Sciatic nerve (tissue), 2 donors: ENCODE measurements around the gene EQTN. TPM values are rescaled to one million over a fixed set of nuclear protein-coding genes. Genes with fewer than 3 reads are reported as not detected.
A peak's percentile ranks its signal among the peaks of the same experiment; 100 is the strongest.

Experiments used
- ATAC-seq: fragments of 200-7000 bp; cut with Tn5 transposase; one replicate; pipeline ENCODE4 v1.9.1; 2020; ENCODE audit warnings: mild to moderate bottlenecking, moderate library complexity
- DNase-seq: peaks from one replicate; pipeline ENCODE4 v3.0.0-alpha.2; 2020; ENCODE audit warnings: low spot score
- intact Hi-C: fragments of 100-400 bp; cut with DNase I; formaldehyde crosslinking; loops from one replicate; pipeline ENCODE4 v1.14.2; 2022
- total RNA-seq: library from RNA; stranded (reverse); fragmentation: NEBNext Ultra II Directional; extraction: Animal tissue kit (Norgen Biotek cat#: 25700); gene quantifications from one replicate; pipeline ENCODE4 v1.2.1, GENCODE V29; 2021
- donor health status: DM: no; HTN: no; CAD: no.
- donor health status: DM: no; HTN: no; CAD: no.

The EQTN gene
- 0.49 TPM for total RNA-seq

GRCh38 chr9:27297050-27297449, at the start of gene EQTN:
EQTN (minus strand) TSS chr9:27297150; CDS start chr9:27297055, 95 bp downstream.
- DNase-seq (no peak), ATAC-seq (no peak)
- intact Hi-C loops: no loop called here

GRCh38 chr9:27344776-27345175, 47.8 kb upstream of the EQTN start:
- no peak for ATAC-seq
- intact Hi-C loops: no loop called here

GRCh38 chr9:27341545-27342294, 44.8 kb upstream of the EQTN start:
- peak; percentile 21 for ATAC-seq
- DNase-seq: no peak
- intact Hi-C loops: no loop called here

More at GRCh38 chr9:27344776-27345175, 47.8 kb upstream of the EQTN start:
- DNase-seq: no peak

- peak; percentile 55 for ATAC-seq
- intact Hi-C loops: no loop called here
- DNase-seq: no peak
These were observed 44.1 kb upstream of the EQTN start for GRCh38 chr9:27340961-27341511.

- ATAC-seq: peak; percentile 11
- intact Hi-C loops: no loop called here
These were observed 43.3 kb upstream of the EQTN start for GRCh38 chr9:27340285-27340674.

GRCh38 chr9:27339661-27340284, 42.8 kb upstream of the EQTN start:
- DNase-seq (no peak), ATAC-seq (peak; percentile 58)
- intact Hi-C loops: loop anchor here (10.0 kb wide), 1 partner anchor 195 kb away; no protein-coding TSS in a partner anchor

More at GRCh38 chr9:27340285-27340674, 43.3 kb upstream of the EQTN start:
- no peak for DNase-seq

GRCh38 chr9:27338527-27338903, 41.6 kb upstream of the EQTN start:
- ATAC-seq (peak; percentile 27), DNase-seq (no peak)
- intact Hi-C loops: loop anchor here (10.0 kb wide), 1 partner anchor 196 kb away; no protein-coding TSS in a partner anchor

- DNase-seq (no peak), ATAC-seq (peak; percentile 2)
- intact Hi-C loops: loop anchor here (10.0 kb wide), 1 partner anchor 197 kb away; no protein-coding TSS in a partner anchor
These were observed 41.0 kb upstream of the EQTN start for GRCh38 chr9:27337833-27338526.

- intact Hi-C loops: loop anchor here (10.0 kb wide), 1 partner anchor 198 kb away; no protein-coding TSS in a partner anchor
- no peak for ATAC-seq
- DNase-seq: no peak
These were observed 40.3 kb upstream of the EQTN start for GRCh38 chr9:27337236-27337635.

- DNase-seq (no peak), ATAC-seq (no peak)
- intact Hi-C loops: loop anchor here (10.0 kb wide), 1 partner anchor 198 kb away; no protein-coding TSS in a partner anchor
These were observed 39.9 kb upstream of the EQTN start for GRCh38 chr9:27336829-27337228.

- intact Hi-C loops: loop anchor here (10.0 kb wide), 1 partner anchor 199 kb away; no protein-coding TSS in a partner anchor
- DNase-seq (no peak), ATAC-seq (no peak)
These were observed 39.2 kb upstream of the EQTN start for GRCh38 chr9:27336126-27336525.

- intact Hi-C loops: loop anchor here (10.0 kb wide), 1 partner anchor 200 kb away; no protein-coding TSS in a partner anchor
- DNase-seq: no peak
- ATAC-seq: no peak
These were observed 38.1 kb upstream of the EQTN start for GRCh38 chr9:27335075-27335474.

- ATAC-seq (peak; percentile 86), DNase-seq (no peak)
- intact Hi-C loops: loop anchor here (10.0 kb wide), 1 partner anchor 201 kb away; no protein-coding TSS in a partner anchor
These were observed 36.5 kb upstream of the EQTN start for GRCh38 chr9:27333241-27334052.

- ATAC-seq: no peak
- intact Hi-C loops: loop anchor here (10.0 kb wide), 1 partner anchor 203 kb away; no protein-coding TSS in a partner anchor
- DNase-seq: no peak
These were observed 34.4 kb upstream of the EQTN start for GRCh38 chr9:27331393-27331792.

GRCh38 chr9:27329291-27329690, 32.3 kb upstream of the EQTN start:
- DNase-seq (no peak), ATAC-seq (no peak)
- intact Hi-C loops: no loop called here

- intact Hi-C loops: no loop called here
- no peak for ATAC-seq
These were observed 31.5 kb upstream of the EQTN start for GRCh38 chr9:27328483-27328882.

GRCh38 chr9:27311184-27311583, 14.2 kb upstream of the EQTN start:
- ATAC-seq: no peak
- intact Hi-C loops: no loop called here

More at GRCh38 chr9:27328483-27328882, 31.5 kb upstream of the EQTN start:
- DNase-seq: no peak

GRCh38 chr9:27310582-27310981, 13.6 kb upstream of the EQTN start:
- intact Hi-C loops: no loop called here
- no peak for DNase-seq
- ATAC-seq: no peak

More at GRCh38 chr9:27311184-27311583, 14.2 kb upstream of the EQTN start:
- DNase-seq: no peak
